ENCODE results near the gene TUBGCP6.

DNA sequence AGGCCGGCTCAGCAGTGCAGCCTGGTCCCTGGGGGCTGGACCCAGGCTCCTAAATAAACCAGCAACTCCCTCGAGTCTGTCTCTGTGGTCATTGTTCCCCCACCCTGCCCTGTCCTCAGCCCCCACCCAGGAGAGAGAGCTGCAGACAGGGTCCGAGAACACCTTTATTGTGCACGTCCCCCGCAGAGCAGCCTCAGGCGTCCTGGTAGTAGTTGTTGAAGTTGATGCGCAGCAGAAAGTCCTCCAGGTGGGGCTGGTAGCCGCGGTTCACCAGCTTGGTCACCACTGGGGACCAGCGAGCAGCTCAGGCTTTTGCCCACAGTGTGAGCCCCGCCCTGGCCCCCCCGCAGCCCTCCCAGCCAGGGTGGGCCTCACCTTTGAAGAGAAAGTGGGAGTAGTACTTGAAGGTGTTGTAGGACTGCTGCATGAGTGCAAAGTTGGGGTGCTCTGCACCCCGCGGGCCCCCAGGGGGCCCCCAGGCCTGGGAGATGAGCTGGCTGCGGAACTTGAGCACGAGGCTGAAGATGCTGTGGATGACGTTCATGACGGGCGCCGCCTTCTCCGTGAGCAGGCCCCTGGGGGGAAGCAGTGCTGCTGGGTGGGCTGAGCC lies 27.2 kb downstream of the TUBGCP6 start:
- TF ChIP-seq, protein P1, sequence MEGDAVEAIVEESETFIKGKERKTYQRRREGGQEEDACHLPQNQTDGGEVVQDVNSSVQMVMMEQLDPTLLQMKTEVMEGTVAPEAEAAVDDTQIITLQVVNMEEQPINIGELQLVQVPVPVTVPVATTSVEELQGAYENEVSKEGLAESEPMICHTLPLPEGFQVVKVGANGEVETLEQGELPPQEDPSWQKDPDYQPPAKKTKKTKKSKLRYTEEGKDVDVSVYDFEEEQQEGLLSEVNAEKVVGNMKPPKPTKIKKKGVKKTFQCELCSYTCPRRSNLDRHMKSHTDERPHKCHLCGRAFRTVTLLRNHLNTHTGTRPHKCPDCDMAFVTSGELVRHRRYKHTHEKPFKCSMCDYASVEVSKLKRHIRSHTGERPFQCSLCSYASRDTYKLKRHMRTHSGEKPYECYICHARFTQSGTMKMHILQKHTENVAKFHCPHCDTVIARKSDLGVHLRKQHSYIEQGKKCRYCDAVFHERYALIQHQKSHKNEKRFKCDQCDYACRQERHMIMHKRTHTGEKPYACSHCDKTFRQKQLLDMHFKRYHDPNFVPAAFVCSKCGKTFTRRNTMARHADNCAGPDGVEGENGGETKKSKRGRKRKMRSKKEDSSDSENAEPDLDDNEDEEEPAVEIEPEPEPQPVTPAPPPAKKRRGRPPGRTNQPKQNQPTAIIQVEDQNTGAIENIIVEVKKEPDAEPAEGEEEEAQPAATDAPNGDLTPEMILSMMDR (IDR thresholded peaks at IDR 0.05) = no peak
- TF ChIP-seq POLR2A (IDR thresholded peaks at IDR 0.05) = no peak

All from heart left ventricle (tissue), 13 donors.